Thymus (tissue), 11 donors: ENCODE data around the gene USP37. TPM values are rescaled to one million over a fixed set of nuclear protein-coding genes. Genes with fewer than 3 reads are reported as not detected.
A peak's percentile ranks its signal among the peaks of the same experiment; 100 is the strongest.

Source experiments
- DNase-seq, 9 donors: peaks; one replicate each; pipeline ENCODE4 v3.0.0-alpha.2; 2013; ENCODE audit warnings: low spot score in 9 of 9, low read depth in 6 of 9, missing footprints in 1 of 9
- H3K27ac ChIP-seq, 2 donors: one replicate each; pipeline ENCODE4 v1.5.1; 2013; ENCODE audit warnings: control low read depth in 1 of 2, low read depth in 1 of 2, low read length in 1 of 2, mild to moderate bottlenecking in 1 of 2, moderate library complexity in 1 of 2
- H3K27me3 ChIP-seq, 2 donors: one replicate each; pipeline ENCODE4 v1.5.1; 2013; ENCODE audit warnings: low read length in 1 of 2; ENCODE audit not compliant: control insufficient read depth in 2 of 2, insufficient read depth in 1 of 2
- H3K36me3 ChIP-seq, 2 donors: one replicate each; pipeline ENCODE4 v1.5.1; 2013; ENCODE audit warnings: low read length in 1 of 2, mild to moderate bottlenecking in 1 of 2, moderate library complexity in 1 of 2; ENCODE audit not compliant: control insufficient read depth in 2 of 2, insufficient read depth in 2 of 2
- H3K4me1 ChIP-seq, 2 donors: one replicate each; pipeline ENCODE4 v1.5.1; 2013; ENCODE audit warnings: low read length in 2 of 2; ENCODE audit not compliant: control insufficient read depth in 2 of 2, insufficient read depth in 2 of 2
- H3K4me3 ChIP-seq, 2 donors: one replicate each; pipeline ENCODE4 v1.5.1; 2013; ENCODE audit warnings: low read length in 2 of 2, control low read depth in 1 of 2, mild to moderate bottlenecking in 1 of 2
- H3K9me3 ChIP-seq, 2 donors: one replicate each; pipeline ENCODE4 v1.5.1; 2013; ENCODE audit warnings: low read length in 1 of 2, mild to moderate bottlenecking in 1 of 2; ENCODE audit not compliant: control insufficient read depth in 2 of 2, insufficient read depth in 1 of 2
- WGBS: extraction: QIAGEN DNeasy Blood & Tissue Kit; methylation state at CpG from one replicate; pipeline ENCODE4 v1.1.7; 2013; 5-methylcytosine and 5-hydroxymethylcytosine counted together
- polyA plus RNA-seq: library from polyadenylated mRNA; stranded (reverse); fragments of 200-250 nt; gene quantifications from one replicate; pipeline ENCODE4 v1.2.3, GENCODE V29; 2013
- total RNA-seq: library from RNA; stranded (reverse); fragments of 120-200 nt; gene quantifications from one replicate; pipeline ENCODE4 v1.2.4, GENCODE V29; 2013
- donor health status: healthy.

USP37 gene
- total and polyA plus RNA-seq, 2 donors = 4.0 to 11.7 TPM

GRCh38 chr2:218474527-218474926 is 93.6 kb downstream of the USP37 start:
- Histone ChIP-seq H3K4me3 (no peak overlapping the region), H3K27ac (no peak overlapping the region), H3K27me3 (no peaks in the 10 kb centered on the region), H3K4me1 (no peaks in the 10 kb centered on the region), H3K36me3 (peaks cover 18 to 57% of the 10 kb centered on the region in 2 donors), H3K9me3 (no peaks in the 10 kb centered on the region)
- 96% methylated on average over 3 of the region's 3 CpGs for WGBS
- DNase-seq = no peak

- no peaks in the 10 kb centered on the region for H3K9me3 ChIP-seq
- H3K4me3 ChIP-seq = no peak overlapping the region
- DNase-seq = no peak
- peaks cover 15 to 50% of the 10 kb centered on the region in 2 donors for H3K36me3 ChIP-seq
- H3K27ac ChIP-seq = no peak overlapping the region
- no peaks in the 10 kb centered on the region for H3K27me3 ChIP-seq
- H3K4me1 ChIP-seq = no peaks in the 10 kb centered on the region
Measured at GRCh38 chr2:218472988-218473387, 95.2 kb downstream of the USP37 start.

- Histone ChIP-seq H3K36me3 (peaks cover 14 to 45% of the 10 kb centered on the region in 2 donors), H3K4me3 (no peak overlapping the region), H3K4me1 (no peaks in the 10 kb centered on the region), H3K27me3 (no peaks in the 10 kb centered on the region), H3K9me3 (no peaks in the 10 kb centered on the region), H3K27ac (no peak overlapping the region)
- WGBS = 83% methylated on average over 5 of the region's 5 CpGs
- no peak for DNase-seq
Measured at GRCh38 chr2:218471982-218472381, 96.2 kb downstream of the USP37 start.

DNA sequence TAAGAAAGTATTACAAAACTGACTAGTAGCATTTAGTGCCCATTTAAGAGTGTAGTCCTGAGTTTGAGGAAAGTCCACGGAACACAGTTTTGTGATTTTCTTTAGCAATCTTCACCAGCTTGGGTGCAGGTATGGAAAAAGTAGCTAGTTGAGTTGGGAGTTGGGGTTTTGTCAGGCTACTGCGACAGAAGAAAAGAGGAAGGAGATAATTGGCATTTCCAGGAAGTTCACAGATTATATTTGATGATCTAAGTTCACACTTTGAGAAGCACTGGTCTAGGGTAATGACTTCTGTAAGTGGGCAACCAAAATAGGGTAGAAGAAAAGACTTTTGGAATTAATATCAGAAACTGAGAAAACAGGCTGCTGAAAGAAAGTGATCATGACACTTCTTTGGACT is 97.1 kb downstream of the USP37 start:
- Histone ChIP-seq H3K4me1 (no peaks in the 10 kb centered on the region), H3K9me3 (no peaks in the 10 kb centered on the region), H3K27me3 (no peaks in the 10 kb centered on the region), H3K36me3 (peaks cover 10 to 38% of the 10 kb centered on the region in 2 donors), H3K27ac (no peak overlapping the region), H3K4me3 (no peak overlapping the region)
- no peak for DNase-seq
- 76% methylated on average over 2 of the region's 2 CpGs for WGBS

- Histone ChIP-seq H3K4me3 (no peak overlapping the region), H3K36me3 (peaks cover 7 to 39% of the 10 kb centered on the region in 2 donors), H3K9me3 (no peaks in the 10 kb centered on the region), H3K27me3 (no peaks in the 10 kb centered on the region), H3K4me1 (no peaks in the 10 kb centered on the region), H3K27ac (no peak overlapping the region)
- no peak for DNase-seq
- 0% methylated on average over 1 of the region's 1 CpG for WGBS
Measured at GRCh38 chr2:218470448-218470847, 97.7 kb downstream of the USP37 start.

- Histone ChIP-seq H3K36me3 (peaks cover 13 to 37% of the 10 kb centered on the region in 2 donors), H3K27me3 (no peaks in the 10 kb centered on the region), H3K4me1 (no peaks in the 10 kb centered on the region), H3K27ac (no peak overlapping the region), H3K4me3 (no peak overlapping the region), H3K9me3 (no peaks in the 10 kb centered on the region)
- DNase-seq = peak in 1 of 9 donors; percentile 3
- 76% methylated on average over 3 of the region's 3 CpGs for WGBS
Measured at GRCh38 chr2:218465987-218466633, 102.0 kb downstream of the USP37 start.

- no peak for DNase-seq
- WGBS = 100% methylated on average over 1 of the region's 1 CpG
- H3K27me3 ChIP-seq = no peaks in the 10 kb centered on the region
- peaks cover 25 to 56% of the 10 kb centered on the region in 2 donors for H3K36me3 ChIP-seq
- H3K4me1 ChIP-seq = no peaks in the 10 kb centered on the region
- H3K4me3 ChIP-seq = no peak overlapping the region
- peaks cover 0 to 3% of the 10 kb centered on the region in 2 donors for H3K9me3 ChIP-seq
- H3K27ac ChIP-seq = no peak overlapping the region
Measured at GRCh38 chr2:218458598-218458997, 109.6 kb downstream of the USP37 start.

GRCh38 chr2:218456849-218457248 is 111.3 kb downstream of the USP37 start:
- peaks cover 21 to 56% of the 10 kb centered on the region in 2 donors for H3K36me3 ChIP-seq
- H3K4me1 ChIP-seq = no peaks in the 10 kb centered on the region
- 99% methylated on average over 3 of the region's 3 CpGs for WGBS
- H3K9me3 ChIP-seq = peaks cover 0 to 3% of the 10 kb centered on the region in 2 donors
- no peak overlapping the region for H3K27ac ChIP-seq
- no peaks in the 10 kb centered on the region for H3K27me3 ChIP-seq
- H3K4me3 ChIP-seq = no peak overlapping the region
- no peak for DNase-seq

DNA sequence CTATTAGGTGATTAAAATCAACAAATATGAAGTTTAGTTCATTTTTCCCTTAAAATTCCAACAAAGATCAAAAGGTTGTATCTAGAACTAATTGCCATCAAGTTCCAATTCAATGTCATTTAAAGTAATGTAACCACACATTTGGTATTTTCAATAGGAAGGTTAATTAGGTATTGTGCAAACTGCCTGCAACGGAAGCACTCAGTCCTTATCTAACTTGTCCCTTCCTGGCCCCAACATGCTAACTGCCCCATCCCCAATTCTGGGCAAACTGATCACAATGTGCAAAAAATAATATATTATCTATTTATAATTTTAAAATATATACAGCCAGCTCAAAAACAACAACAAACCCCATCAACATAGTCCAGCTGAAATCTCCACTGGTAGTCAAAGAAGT is 116.1 kb downstream of the USP37 start:
- Histone ChIP-seq H3K9me3 (peaks cover 0 to 3% of the 10 kb centered on the region in 2 donors), H3K4me3 (no peak overlapping the region), H3K27me3 (no peaks in the 10 kb centered on the region), H3K27ac (no peak overlapping the region), H3K4me1 (no peaks in the 10 kb centered on the region), H3K36me3 (peaks cover 26 to 51% of the 10 kb centered on the region in 2 donors)
- WGBS = 97% methylated on average over 1 of the region's 1 CpG
- DNase-seq = no peak
